Osteocyte (in vitro differentiated cells): Measurements from ENCODE around the gene TMEM37. TPM values are rescaled to one million over a fixed set of nuclear protein-coding genes. Genes with fewer than 3 reads are reported as not detected.

ENCODE experiments used
- DNase-seq: peaks from one replicate; pipeline ENCODE4 v3.0.0; 2021; ENCODE audit warnings: mixed read lengths; ENCODE audit not compliant: unreplicated experiment; ENCODE audit errors: extremely low spot score
- H3K27ac Mint-ChIP-seq: one replicate; pipeline ENCODE4 v1.8.0; 2021; ENCODE audit warnings: mild to moderate bottlenecking, mixed read lengths; ENCODE audit not compliant: unreplicated experiment
- H3K27me3 Mint-ChIP-seq: one replicate; pipeline ENCODE4 v1.8.0; 2021; ENCODE audit warnings: mixed read lengths; ENCODE audit not compliant: unreplicated experiment
- H3K36me3 Mint-ChIP-seq: one replicate; pipeline ENCODE4 v1.8.0; 2021; ENCODE audit warnings: mixed read lengths; ENCODE audit not compliant: unreplicated experiment
- H3K4me1 Mint-ChIP-seq: one replicate; pipeline ENCODE4 v1.8.0; 2021; ENCODE audit warnings: mixed read lengths; ENCODE audit not compliant: unreplicated experiment
- H3K4me3 Mint-ChIP-seq: one replicate; pipeline ENCODE4 v1.8.0; 2021; ENCODE audit warnings: mild to moderate bottlenecking, moderate library complexity, mixed read lengths; ENCODE audit not compliant: unreplicated experiment
- H3K9me3 Mint-ChIP-seq: one replicate; pipeline ENCODE4 v1.8.0; 2021; ENCODE audit warnings: mixed read lengths; ENCODE audit not compliant: unreplicated experiment
- total RNA-seq: library from RNA; stranded (reverse); gene quantifications from 2 replicates; pipeline ENCODE4 v1.2.1, GENCODE V29; 2021
- TF ChIP-seq, protein P1 (sequence below): fragments of 200-600 bp; sonication (generic); IDR thresholded peaks from 2 replicates; pipeline ENCODE4 v1.5.0; 2021; ENCODE audit warnings: antibody characterized with exemption, mild to moderate bottlenecking, moderate library complexity

The TMEM37 gene
- total RNA-seq, 1 donor from 2014 or later, result 0.40 TPM

DNA sequence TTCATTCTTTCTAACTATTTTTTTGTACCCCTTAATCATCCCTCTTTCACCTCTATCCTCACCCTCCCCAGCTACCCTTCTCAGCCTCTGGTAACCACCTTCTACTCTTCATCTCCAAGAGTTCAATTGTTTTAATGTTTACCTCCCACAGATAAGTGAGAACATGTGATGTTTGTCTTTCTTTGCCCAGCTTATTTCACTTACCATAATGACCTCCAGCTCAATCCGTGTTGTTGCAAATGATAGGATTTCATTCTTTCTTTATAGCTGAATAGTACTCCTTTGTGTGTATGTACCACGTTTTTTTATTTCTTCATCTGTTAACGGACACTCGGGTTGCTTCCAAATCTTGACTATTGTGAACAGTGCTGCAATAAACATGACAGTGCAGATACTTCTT is 22.1 kb upstream of the TMEM37 start:
- no peaks in the 10 kb centered on the region for H3K9me3 Mint-ChIP-seq
- no peaks in the 10 kb centered on the region for H3K36me3 Mint-ChIP-seq
- DNase-seq, result no peak
- H3K4me3 Mint-ChIP-seq, result no peak overlapping the region
- H3K4me1 Mint-ChIP-seq, result no peaks in the 10 kb centered on the region
- H3K27me3 Mint-ChIP-seq, result peaks cover 46% of the 10 kb centered on the region
- TF ChIP-seq, protein P1, sequence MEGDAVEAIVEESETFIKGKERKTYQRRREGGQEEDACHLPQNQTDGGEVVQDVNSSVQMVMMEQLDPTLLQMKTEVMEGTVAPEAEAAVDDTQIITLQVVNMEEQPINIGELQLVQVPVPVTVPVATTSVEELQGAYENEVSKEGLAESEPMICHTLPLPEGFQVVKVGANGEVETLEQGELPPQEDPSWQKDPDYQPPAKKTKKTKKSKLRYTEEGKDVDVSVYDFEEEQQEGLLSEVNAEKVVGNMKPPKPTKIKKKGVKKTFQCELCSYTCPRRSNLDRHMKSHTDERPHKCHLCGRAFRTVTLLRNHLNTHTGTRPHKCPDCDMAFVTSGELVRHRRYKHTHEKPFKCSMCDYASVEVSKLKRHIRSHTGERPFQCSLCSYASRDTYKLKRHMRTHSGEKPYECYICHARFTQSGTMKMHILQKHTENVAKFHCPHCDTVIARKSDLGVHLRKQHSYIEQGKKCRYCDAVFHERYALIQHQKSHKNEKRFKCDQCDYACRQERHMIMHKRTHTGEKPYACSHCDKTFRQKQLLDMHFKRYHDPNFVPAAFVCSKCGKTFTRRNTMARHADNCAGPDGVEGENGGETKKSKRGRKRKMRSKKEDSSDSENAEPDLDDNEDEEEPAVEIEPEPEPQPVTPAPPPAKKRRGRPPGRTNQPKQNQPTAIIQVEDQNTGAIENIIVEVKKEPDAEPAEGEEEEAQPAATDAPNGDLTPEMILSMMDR, result no peak
- H3K27ac Mint-ChIP-seq, result no peak overlapping the region

- H3K36me3 Mint-ChIP-seq, result no peaks in the 10 kb centered on the region
- TF ChIP-seq, protein P1, result no peak
- no peaks in the 10 kb centered on the region for H3K4me1 Mint-ChIP-seq
- H3K4me3 Mint-ChIP-seq, result no peak overlapping the region
- H3K27me3 Mint-ChIP-seq, result peaks cover 62% of the 10 kb centered on the region
- no peak overlapping the region for H3K27ac Mint-ChIP-seq
- H3K9me3 Mint-ChIP-seq, result no peaks in the 10 kb centered on the region
- no peak for DNase-seq
Measured at GRCh38 chr2:119414894-119415293, 16.8 kb upstream of the TMEM37 start.

DNA sequence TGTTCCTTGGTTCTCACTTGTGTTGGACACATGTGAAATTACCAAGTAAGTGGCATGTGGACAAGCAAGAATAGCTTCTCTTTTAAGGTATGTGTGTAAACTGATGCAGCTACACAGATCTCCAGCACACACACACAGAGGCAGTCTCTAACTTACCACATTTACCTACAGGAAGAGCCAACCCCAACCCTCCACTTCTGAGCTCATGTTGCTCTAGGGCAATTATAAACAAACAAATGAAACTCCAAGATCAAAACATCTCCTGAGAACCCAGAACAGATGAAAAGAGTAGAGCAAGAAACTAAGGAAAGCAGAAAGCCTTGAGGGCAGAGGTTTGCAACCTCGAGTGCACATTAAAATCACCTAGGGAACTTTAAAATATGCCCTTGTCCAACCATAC is 16.0 kb upstream of the TMEM37 start:
- TF ChIP-seq, protein P1, result no peak
- Mint-ChIP-seq H3K27me3 (peaks cover 60% of the 10 kb centered on the region), H3K4me3 (no peak overlapping the region), H3K36me3 (no peaks in the 10 kb centered on the region), H3K27ac (no peak overlapping the region), H3K4me1 (no peaks in the 10 kb centered on the region), H3K9me3 (no peaks in the 10 kb centered on the region)
- DNase-seq, result no peak

DNA sequence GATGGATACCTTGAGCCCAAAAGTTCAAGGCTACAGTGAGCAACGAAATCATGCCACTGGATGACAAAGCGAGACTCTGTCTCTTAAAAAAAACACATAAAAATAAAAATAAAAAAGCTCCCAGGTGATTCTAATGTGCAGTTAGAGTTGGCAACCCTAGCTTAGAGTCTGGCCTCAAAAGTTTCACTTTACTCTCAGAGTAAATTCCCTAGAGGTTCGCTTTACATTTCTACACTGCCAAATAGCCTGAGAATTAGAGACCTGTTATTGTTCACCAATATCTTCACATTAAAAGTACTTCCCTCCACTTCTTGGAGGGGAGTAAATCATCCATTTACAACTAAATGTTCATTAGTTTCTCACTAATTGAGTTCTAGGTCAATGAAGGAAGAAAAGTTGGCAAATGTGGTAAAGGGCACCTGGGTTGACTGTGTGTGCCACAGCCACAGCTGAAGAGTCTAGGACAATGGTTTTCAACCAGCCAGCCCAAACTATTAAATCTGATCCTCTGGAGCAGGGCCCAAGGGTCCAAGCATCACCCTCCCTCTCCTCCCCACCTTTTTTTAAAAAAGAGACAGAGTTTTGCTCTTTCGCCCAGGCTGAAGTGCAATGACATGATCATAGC is 15.2 kb upstream of the TMEM37 start:
- TF ChIP-seq, protein P1, result no peak

GRCh38 chr2:119417908-119418307 is 13.7 kb upstream of the TMEM37 start:
- H3K27me3 Mint-ChIP-seq, result peaks cover 67% of the 10 kb centered on the region
- no peak overlapping the region for H3K4me3 Mint-ChIP-seq
- no peak overlapping the region for H3K27ac Mint-ChIP-seq
- DNase-seq, result no peak
- no peaks in the 10 kb centered on the region for H3K4me1 Mint-ChIP-seq
- H3K36me3 Mint-ChIP-seq, result no peaks in the 10 kb centered on the region
- peaks cover 3% of the 10 kb centered on the region for H3K9me3 Mint-ChIP-seq
- TF ChIP-seq, protein P1, result no peak

More for the DNA sequence above, 15.2 kb upstream of the TMEM37 start:
- Mint-ChIP-seq H3K9me3 (no peaks in the 10 kb centered on the region), H3K36me3 (no peaks in the 10 kb centered on the region), H3K27ac (no peak overlapping the region), H3K4me3 (no peak overlapping the region), H3K27me3 (peaks cover 57% of the 10 kb centered on the region), H3K4me1 (no peaks in the 10 kb centered on the region)
- DNase-seq, result no peak
